ELF-1 (cell line): ENCODE measurements around the gene SLC4A4.

Experiments used
- DNase-seq: peaks from one replicate; pipeline ENCODE4 v3.0.0-alpha.2; 2016; ENCODE audit warnings: low read depth, low spot score

SLC4A4 gene

DNA sequence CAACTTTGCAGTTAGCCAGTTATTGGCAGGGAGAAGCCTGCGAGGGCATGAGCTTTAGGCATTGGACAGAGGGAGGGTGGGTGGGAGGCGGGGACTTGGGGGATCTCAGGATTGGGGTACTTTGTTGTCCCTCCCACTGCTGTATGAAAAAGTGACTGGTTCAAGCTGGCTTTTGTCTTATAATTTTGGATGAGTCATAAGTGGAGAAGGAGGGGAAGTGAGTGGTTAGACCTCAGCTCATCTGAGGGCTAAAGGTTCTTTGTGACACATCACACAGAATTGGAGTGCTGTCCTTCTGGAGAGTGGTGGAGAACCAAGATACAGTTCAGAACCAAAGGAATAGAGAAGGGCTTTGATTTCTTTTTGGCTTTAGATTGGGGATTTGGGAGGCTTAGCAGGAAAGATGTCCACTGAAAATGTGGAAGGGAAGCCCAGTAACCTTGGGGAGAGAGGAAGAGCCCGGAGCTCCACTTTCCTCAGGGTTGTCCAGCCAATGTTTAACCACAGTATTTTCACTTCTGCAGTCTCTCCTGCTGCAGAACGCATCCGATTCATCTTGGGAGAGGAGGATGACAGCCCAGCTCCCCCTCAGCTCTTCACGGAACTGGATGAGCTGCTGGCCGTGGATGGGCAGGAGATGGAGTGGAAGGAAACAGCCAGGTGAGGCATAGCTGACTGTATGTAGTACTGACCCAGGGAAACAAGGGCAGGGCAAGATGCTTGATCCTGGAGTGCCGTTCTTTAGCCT, at the start of gene SLC4A4:
Gene SLC4A4, plus strand, starts transcription at position 175 of the 748 bp plus-strand sequence.
- DNase-seq = no peak

- DNase-seq = no peak
These were observed 48.7 kb upstream of the SLC4A4 start for GRCh38 chr4:71290074-71290473.

DNA sequence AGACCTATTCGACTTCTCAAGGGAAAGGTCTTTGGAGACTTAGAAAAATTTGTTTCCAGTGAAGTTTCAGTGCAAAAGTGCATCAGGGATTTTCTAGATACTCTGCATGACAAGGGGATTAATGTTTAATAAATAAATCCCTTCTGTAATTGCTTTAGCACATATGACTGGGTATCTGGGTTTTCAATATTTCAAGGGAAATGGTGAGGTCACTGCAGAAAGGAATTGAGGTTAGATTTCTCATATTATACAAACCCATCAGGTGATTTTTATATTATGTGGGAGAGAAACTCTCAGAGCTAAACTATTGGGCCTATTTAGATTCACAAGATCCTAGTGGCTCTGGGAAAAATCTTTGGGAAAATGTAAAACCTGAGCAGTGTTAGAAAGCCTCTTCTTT, 48.3 kb upstream of the SLC4A4 start:
- DNase-seq = no peak

GRCh38 chr4:71292228-71292627, 46.6 kb upstream of the SLC4A4 start:
- DNase-seq = no peak

DNA sequence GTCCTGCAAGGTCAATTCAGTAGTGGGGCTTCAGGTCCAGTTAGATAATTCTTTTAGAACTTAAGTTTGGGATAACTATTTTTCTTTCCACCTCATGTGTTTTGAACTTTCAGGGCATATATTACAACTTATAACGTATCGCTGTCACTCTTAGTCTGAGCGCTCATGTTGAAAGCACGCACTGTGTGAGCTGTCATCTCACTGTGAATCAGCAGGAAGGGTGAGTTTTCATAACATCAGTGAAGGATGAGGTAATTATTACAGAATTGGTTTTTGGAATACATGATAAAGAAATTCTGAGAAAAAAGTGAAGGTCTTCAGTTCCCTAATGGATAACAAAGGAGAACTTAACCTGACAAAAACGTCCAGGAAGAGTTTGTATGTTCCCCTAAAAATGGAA, 45.1 kb upstream of the SLC4A4 start:
- no peak for DNase-seq

- no peak for DNase-seq
These were observed 44.5 kb upstream of the SLC4A4 start for GRCh38 chr4:71294301-71294700.

DNA sequence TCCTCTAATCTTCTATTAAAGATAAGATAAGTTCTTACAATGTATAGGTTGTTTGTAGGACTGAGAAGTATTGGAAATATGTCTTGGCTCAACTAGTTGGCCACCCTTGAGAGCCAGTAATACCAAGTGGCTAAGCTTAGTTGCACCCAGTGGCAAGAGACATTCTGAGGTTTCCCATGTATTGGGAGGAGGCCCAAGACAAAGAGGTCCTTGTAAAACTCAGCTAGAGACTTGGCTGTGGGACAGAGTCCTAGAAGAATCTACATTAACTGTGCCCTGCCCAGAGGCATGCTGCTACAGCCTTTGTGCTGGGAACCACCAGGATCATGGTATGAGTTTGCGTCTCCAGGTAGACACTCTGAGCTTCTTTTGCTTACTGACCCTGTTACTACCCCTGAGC, 41.9 kb upstream of the SLC4A4 start:
- DNase-seq = no peak

GRCh38 chr4:71300362-71300761, 38.5 kb upstream of the SLC4A4 start:
- no peak for DNase-seq

GRCh38 chr4:71300964-71301363, 37.9 kb upstream of the SLC4A4 start:
- no peak for DNase-seq

GRCh38 chr4:71303287-71303686, 35.5 kb upstream of the SLC4A4 start:
- DNase-seq = no peak

GRCh38 chr4:71303850-71304249, 35.0 kb upstream of the SLC4A4 start:
- no peak for DNase-seq

- DNase-seq = no peak
These were observed 34.5 kb upstream of the SLC4A4 start for GRCh38 chr4:71304289-71304850.

GRCh38 chr4:71307729-71308128, 31.1 kb upstream of the SLC4A4 start:
- no peak for DNase-seq

GRCh38 chr4:71322425-71322824, 16.4 kb upstream of the SLC4A4 start:
- no peak for DNase-seq

DNA sequence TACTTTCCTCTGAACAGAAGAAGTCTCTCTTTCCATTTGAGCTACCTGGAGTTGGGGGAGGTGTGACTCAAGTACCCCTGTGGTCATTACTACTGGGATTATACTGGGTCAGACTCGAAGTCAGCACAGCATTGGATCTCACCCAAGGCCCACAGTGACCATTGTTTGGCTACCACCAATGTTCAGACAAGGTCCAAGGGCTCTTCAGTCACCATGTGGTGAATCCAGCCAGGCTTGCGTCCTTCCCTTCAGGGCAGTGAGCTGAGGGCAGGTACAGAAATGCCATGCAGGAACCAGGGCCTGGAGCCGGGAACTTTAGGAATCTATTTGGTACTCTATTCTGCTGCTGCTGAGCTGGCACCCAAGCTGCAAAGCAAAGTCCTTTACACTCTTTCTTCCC, 5.5 kb upstream of the SLC4A4 start:
- no peak for DNase-seq

- DNase-seq = no peak
These were observed 4.9 kb upstream of the SLC4A4 start for GRCh38 chr4:71333960-71334359.

- no peak for DNase-seq
These were observed 4.3 kb upstream of the SLC4A4 start for GRCh38 chr4:71334465-71334882.

- DNase-seq = no peak
These were observed 5.0 kb downstream of the SLC4A4 start for GRCh38 chr4:71343670-71344466.

- DNase-seq = no peak
These were observed 7.9 kb downstream of the SLC4A4 start for GRCh38 chr4:71346710-71347109.

DNA sequence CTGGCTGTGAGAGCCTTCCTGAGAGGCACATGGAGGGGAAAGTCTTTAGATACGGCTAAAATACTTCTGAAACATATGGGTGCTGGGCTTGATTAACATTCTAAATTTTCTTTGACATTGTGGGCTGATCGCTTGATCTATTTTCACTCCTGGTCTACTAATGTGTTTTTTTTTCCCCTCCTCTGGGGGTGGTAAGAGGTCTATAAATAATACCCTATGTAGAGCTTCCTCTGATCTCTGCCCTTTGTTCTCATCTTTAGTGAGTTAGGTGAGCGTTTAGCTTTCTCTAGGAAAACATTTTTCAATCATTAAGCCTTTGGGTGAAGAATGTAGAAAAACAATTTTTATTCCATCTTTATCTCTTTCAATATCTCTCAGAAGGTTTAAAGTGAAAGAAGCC, 9.8 kb downstream of the SLC4A4 start:
- DNase-seq = no peak

DNA sequence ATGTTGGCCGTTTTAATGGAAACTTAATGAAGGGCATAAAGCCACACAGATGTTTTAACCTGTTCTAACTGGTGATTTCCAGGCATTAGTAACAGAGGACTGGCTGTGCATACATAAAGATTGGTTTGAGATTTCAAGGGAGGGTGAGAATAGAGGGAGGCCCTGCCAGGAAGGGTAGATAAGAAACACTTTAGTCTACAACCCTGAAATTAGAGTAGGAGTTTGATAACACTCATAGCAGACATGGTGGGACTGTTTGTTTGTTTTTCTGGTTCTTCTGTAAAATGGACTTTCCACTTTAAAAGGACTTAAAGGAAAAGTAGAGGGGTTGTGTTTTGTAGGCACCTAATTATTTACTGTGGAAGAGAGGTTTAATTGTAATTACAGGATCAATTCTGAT, 16.2 kb downstream of the SLC4A4 start:
- no peak for DNase-seq

GRCh38 chr4:71355971-71356370, 17.2 kb downstream of the SLC4A4 start:
- DNase-seq = no peak
